Activated naive CD4-positive, alpha-beta T cell treated with Interleukin-2 at 50 U/mL for 16 hours (primary cell): ENCODE results near the gene ITPR1.

Source experiments
- DNase-seq: peaks from one replicate; pipeline ENCODE4 v3.0.0-alpha.2; 2020

ITPR1 gene

GRCh38 chr3:4797201-4797705 is 304.1 kb downstream of the ITPR1 start:
- no peak for DNase-seq

GRCh38 chr3:4799266-4800256 is 306.4 kb downstream of the ITPR1 start:
- DNase-seq: no peak

GRCh38 chr3:4800595-4800994 is 307.4 kb downstream of the ITPR1 start:
- no peak for DNase-seq

- no peak for DNase-seq
These were observed 308.7 kb downstream of the ITPR1 start for GRCh38 chr3:4801892-4802291.

GRCh38 chr3:4802903-4803302 is 309.8 kb downstream of the ITPR1 start:
- no peak for DNase-seq

GRCh38 chr3:4804161-4805058 is 311.3 kb downstream of the ITPR1 start:
- peak; percentile 37 for DNase-seq

GRCh38 chr3:4805662-4806061 is 312.5 kb downstream of the ITPR1 start:
- peak; percentile 63 for DNase-seq

GRCh38 chr3:4806535-4807108 is 313.5 kb downstream of the ITPR1 start:
- no peak for DNase-seq

- no peak for DNase-seq
These were observed 314.5 kb downstream of the ITPR1 start for GRCh38 chr3:4807381-4808280.

GRCh38 chr3:4808637-4809036 is 315.5 kb downstream of the ITPR1 start:
- DNase-seq: no peak

GRCh38 chr3:4809922-4810321 is 316.8 kb downstream of the ITPR1 start:
- no peak for DNase-seq

- DNase-seq: no peak
These were observed 319.4 kb downstream of the ITPR1 start for GRCh38 chr3:4812591-4812990.

- no peak for DNase-seq
These were observed 320.8 kb downstream of the ITPR1 start for GRCh38 chr3:4813909-4814304.

- no peak for DNase-seq
These were observed 321.3 kb downstream of the ITPR1 start for GRCh38 chr3:4814305-4814903.

GRCh38 chr3:4814904-4815574 is 321.9 kb downstream of the ITPR1 start:
- no peak for DNase-seq

- DNase-seq: no peak
These were observed 323.2 kb downstream of the ITPR1 start for GRCh38 chr3:4816306-4816705.

GRCh38 chr3:4816718-4817117 is 323.6 kb downstream of the ITPR1 start:
- DNase-seq: no peak

GRCh38 chr3:4817128-4817527 is 324.0 kb downstream of the ITPR1 start:
- DNase-seq: no peak

GRCh38 chr3:4818164-4818563 is 325.0 kb downstream of the ITPR1 start:
- DNase-seq: no peak

- no peak for DNase-seq
These were observed 326.0 kb downstream of the ITPR1 start for GRCh38 chr3:4818986-4819693.
